ENCODE results near the gene GNG8. TPM values are rescaled to one million over a fixed set of nuclear protein-coding genes. Genes with fewer than 3 reads are reported as not detected.

The GNG8 gene
- total and polyA plus RNA-seq, 2 of the 13 experiments (the other 11 are each of a cell fraction or from before 2014, with no cell fraction given) = not detected

DNA sequence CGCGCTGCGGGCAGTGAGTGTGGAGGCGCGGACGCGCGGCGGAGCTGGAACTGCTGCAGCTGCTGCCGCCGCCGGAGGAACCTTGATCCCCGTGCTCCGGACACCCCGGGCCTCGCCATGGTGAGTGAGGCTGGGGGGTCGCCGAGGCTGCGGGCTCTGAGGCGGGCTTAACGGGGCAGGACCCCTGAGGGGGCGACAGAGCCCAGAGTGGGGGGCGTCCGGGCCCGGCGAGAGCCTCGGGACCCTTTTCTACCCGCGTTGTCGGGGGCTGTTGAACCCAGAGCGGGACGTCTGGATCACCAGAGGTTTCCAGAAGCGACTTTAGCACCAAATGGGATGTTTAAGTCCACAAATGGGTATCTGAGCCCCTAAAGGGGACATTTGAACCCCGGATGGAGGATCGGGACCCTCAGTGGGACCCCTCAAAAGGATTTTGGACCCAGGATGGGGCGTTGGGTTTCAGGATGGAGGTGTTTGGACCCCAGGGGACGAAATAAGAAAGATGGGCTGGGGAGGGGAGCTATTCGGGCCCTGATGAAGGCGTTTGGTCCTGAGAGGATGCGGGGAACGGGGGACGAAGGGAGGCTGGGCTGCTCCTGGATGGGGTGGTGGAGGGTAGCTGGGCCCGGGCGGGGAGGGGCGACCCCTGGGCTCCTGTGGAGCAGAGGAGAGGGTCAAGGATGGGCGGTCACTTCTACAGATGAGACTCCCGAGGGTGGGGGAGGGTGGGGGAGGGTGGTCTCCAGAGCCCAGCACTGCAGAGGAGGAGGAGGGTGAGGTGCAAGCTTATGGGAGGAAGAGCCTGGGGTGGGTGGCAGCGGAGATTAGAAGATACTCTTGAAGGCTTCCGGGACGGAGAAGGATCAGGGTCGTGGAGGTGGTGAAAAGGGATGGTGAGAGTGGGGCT lies 34.4 kb downstream of the GNG8 start, which contains the start of gene CALM3 (continued):
- TF ChIP-seq PLSCR1 (CRISPR knock-in tag; IDR thresholded peaks at IDR 0.05; ENCODE audit: borderline replicate concordance) = no peak
- 0 out of 2 replicates have a peak, but pooled peaks have one; percentile 13 for TF ChIP-seq ZBTB7B (CRISPR knock-in tag; IDR thresholded peaks at IDR 0.05)
- TF ChIP-seq ZNF556 (CRISPR knock-in tag; IDR thresholded peaks at IDR 0.05; ENCODE audit: borderline replicate concordance) = no peak
- TF ChIP-seq FOXA1 (IDR thresholded peaks at IDR 0.05) = no peak
- TF ChIP-seq FOXA1 (CRISPR knock-in tag; IDR thresholded peaks at IDR 0.05) = no peak
- TF ChIP-seq ZNF160 (CRISPR knock-in tag; IDR thresholded peaks at IDR 0.05) = no peak; the same call in 1 of the 2 replicates
- peak; percentile 12; the same call in 1 of the 2 replicates for TF ChIP-seq ZBTB42 (CRISPR knock-in tag; IDR thresholded peaks at IDR 0.05)
- TF ChIP-seq ZBTB44 (CRISPR knock-in tag; IDR thresholded peaks at IDR 0.05) = no peak
- TF ChIP-seq ZNF891 (CRISPR knock-in tag; IDR thresholded peaks at IDR 0.05) = no peak
- TF ChIP-seq KLF16 (CRISPR knock-in tag; IDR thresholded peaks at IDR 0.05) = peak in 1 of 2 experiments; percentile 1; a peak in 1 of 4 replicates
- no peak for TF ChIP-seq HOXA7 (CRISPR knock-in tag; IDR thresholded peaks at IDR 0.05)
- TF ChIP-seq KMT2A (CRISPR knock-in tag; IDR thresholded peaks at IDR 0.05) = 0 out of 2 replicates have a peak, but pooled peaks have one; percentile 15
- TF ChIP-seq ZNF180 (CRISPR knock-in tag; IDR thresholded peaks at IDR 0.05; ENCODE audit: borderline replicate concordance, low read depth) = no peak
- no peak for TF ChIP-seq KLF9 (CRISPR knock-in tag; IDR thresholded peaks at IDR 0.05; ENCODE audit: low read depth)
- TF ChIP-seq RBFOX2 (IDR thresholded peaks at IDR 0.05; ENCODE audit: low read depth, low read length) = peak; percentile 88
- TF ChIP-seq BCL3 (CRISPR knock-in tag; IDR thresholded peaks at IDR 0.05) = peak; percentile 14; the same call in 1 of the 2 replicates
- TF ChIP-seq ZNF263 (CRISPR knock-in tag; IDR thresholded peaks at IDR 0.05) = peak; percentile 90
- TF ChIP-seq, protein P1, sequence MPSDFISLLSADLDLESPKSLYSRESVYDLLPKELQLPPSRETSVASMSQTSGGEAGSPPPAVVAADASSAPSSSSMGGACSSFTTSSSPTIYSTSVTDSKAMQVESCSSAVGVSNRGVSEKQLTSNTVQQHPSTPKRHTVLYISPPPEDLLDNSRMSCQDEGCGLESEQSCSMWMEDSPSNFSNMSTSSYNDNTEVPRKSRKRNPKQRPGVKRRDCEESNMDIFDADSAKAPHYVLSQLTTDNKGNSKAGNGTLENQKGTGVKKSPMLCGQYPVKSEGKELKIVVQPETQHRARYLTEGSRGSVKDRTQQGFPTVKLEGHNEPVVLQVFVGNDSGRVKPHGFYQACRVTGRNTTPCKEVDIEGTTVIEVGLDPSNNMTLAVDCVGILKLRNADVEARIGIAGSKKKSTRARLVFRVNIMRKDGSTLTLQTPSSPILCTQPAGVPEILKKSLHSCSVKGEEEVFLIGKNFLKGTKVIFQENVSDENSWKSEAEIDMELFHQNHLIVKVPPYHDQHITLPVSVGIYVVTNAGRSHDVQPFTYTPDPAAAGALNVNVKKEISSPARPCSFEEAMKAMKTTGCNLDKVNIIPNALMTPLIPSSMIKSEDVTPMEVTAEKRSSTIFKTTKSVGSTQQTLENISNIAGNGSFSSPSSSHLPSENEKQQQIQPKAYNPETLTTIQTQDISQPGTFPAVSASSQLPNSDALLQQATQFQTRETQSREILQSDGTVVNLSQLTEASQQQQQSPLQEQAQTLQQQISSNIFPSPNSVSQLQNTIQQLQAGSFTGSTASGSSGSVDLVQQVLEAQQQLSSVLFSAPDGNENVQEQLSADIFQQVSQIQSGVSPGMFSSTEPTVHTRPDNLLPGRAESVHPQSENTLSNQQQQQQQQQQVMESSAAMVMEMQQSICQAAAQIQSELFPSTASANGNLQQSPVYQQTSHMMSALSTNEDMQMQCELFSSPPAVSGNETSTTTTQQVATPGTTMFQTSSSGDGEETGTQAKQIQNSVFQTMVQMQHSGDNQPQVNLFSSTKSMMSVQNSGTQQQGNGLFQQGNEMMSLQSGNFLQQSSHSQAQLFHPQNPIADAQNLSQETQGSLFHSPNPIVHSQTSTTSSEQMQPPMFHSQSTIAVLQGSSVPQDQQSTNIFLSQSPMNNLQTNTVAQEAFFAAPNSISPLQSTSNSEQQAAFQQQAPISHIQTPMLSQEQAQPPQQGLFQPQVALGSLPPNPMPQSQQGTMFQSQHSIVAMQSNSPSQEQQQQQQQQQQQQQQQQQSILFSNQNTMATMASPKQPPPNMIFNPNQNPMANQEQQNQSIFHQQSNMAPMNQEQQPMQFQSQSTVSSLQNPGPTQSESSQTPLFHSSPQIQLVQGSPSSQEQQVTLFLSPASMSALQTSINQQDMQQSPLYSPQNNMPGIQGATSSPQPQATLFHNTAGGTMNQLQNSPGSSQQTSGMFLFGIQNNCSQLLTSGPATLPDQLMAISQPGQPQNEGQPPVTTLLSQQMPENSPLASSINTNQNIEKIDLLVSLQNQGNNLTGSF (CRISPR knock-in tag; IDR thresholded peaks at IDR 0.05) = 0 out of 2 replicates have a peak, but pooled peaks have one; percentile 8
- TF ChIP-seq ZNF777 (CRISPR knock-in tag; IDR thresholded peaks at IDR 0.05) = no peak
- TF ChIP-seq BRD4 (CRISPR knock-in tag; IDR thresholded peaks at IDR 0.05) = no peak
- no peak for TF ChIP-seq MTF1 (CRISPR knock-in tag; IDR thresholded peaks at IDR 0.05)
- TF ChIP-seq FLYWCH1 (CRISPR knock-in tag; IDR thresholded peaks at IDR 0.05) = peak; percentile 11; the same call in 1 of the 2 replicates
